ENCODE data around the gene PRLR. TPM values are rescaled to one million over a fixed set of nuclear protein-coding genes. Genes with fewer than 3 reads are reported as not detected.

PRLR gene
- not detected in 2 replicates for total RNA-seq

GRCh38 chr5:35230038-35230611 lies at the start of gene PRLR:
Gene PRLR, minus strand, starts transcription at chr5:35230487. Its CDS starts 140,867 bp downstream, at chr5:35089620.
- DNase-seq (ENCODE audit: low read depth) (peak; percentile 43), FAIRE-seq (no peak)
- Histone ChIP-seq H3K27me3 (ENCODE audit: control insufficient read depth, insufficient read depth, low read length) (peaks cover 2% of the 10 kb centered on the region), H3K36me3 (ENCODE audit: control insufficient read depth, insufficient read depth, low read length) (no peaks in the 10 kb centered on the region), H3K4me3 (ENCODE audit: low read depth, low read length) (no peak within 1 kb of the TSS)
- TF ChIP-seq CTCF (IDR thresholded peaks at IDR 0.05; ENCODE audit: insufficient read depth, low read length, severe bottlenecking): no peak

DNA sequence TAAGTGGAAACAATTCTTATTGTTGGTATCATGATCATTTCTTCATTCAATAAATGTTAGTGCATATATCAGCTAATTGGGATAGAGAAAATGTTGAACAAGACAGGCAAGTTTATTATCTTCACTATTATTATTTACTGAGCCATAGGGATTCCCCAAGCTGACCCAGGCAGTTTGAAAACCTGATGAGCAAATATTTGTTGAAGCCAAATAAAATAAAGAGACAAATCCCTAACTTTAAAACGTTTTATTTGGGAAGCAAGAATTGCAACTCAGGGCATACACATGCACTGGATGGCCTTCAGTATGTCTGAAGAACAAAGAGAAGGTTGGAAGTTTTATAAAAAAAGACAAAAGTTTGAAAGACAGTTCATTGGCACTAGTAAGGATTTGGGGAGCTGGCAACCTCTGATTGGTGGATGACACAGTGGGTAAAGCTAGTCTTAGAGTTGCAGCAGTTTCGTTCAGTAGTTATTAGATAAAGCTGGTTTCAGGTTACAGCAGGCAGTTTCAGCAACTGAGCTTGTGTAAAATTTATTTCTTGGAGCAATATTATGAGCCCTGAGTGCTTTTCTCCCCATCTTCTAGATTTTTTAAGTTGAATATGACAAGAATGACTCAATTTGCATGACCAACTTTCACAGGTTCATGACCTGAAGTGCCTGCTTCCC lies 44.7 kb upstream of the PRLR start:
- FAIRE-seq: no peak
- no peak for DNase-seq (ENCODE audit: low read depth)
- Histone ChIP-seq H3K27me3 (ENCODE audit: control insufficient read depth, insufficient read depth, low read length) (no peaks in the 10 kb centered on the region), H3K4me3 (ENCODE audit: low read depth, low read length) (no peak overlapping the region), H3K36me3 (ENCODE audit: control insufficient read depth, insufficient read depth, low read length) (no peaks in the 10 kb centered on the region)
- TF ChIP-seq CTCF (IDR thresholded peaks at IDR 0.05; ENCODE audit: insufficient read depth, low read length, severe bottlenecking): no peak

DNA sequence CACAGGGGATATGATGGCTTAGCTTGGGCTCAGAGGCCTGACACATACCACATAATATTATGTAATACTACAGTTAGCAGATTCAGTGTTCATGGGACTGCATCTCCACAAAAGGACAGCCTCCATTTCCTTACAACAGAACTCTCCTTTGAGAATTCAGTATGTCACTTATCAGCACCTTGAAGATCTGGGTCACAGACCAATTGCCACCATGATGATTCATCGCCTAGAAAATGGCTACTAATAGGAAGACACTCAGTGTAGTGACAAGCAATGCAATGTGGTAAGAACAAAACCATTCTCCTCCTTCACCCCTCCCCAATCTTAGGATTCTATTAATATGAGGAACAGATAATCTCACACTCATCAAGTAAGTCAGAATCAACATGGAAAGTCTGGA lies 38.7 kb upstream of the PRLR start:
- no peak overlapping the region for H3K4me3 ChIP-seq (ENCODE audit: low read depth, low read length)
- TF ChIP-seq CTCF (IDR thresholded peaks at IDR 0.05; ENCODE audit: insufficient read depth, low read length, severe bottlenecking): no peak
- no peak for FAIRE-seq

GRCh38 chr5:35266276-35266675 lies 36.0 kb upstream of the PRLR start:
- no peaks in the 10 kb centered on the region for H3K36me3 ChIP-seq (ENCODE audit: control insufficient read depth, insufficient read depth, low read length)
- no peak overlapping the region for H3K4me3 ChIP-seq (ENCODE audit: low read depth, low read length)
- H3K27me3 ChIP-seq (ENCODE audit: control insufficient read depth, insufficient read depth, low read length): no peaks in the 10 kb centered on the region
- FAIRE-seq (no peak), DNase-seq (ENCODE audit: low read depth) (no peak)
- no peak for TF ChIP-seq CTCF (IDR thresholded peaks at IDR 0.05; ENCODE audit: insufficient read depth, low read length, severe bottlenecking)

More for the DNA sequence above, 38.7 kb upstream of the PRLR start:
- Histone ChIP-seq H3K36me3 (ENCODE audit: control insufficient read depth, insufficient read depth, low read length) (no peaks in the 10 kb centered on the region), H3K27me3 (ENCODE audit: control insufficient read depth, insufficient read depth, low read length) (no peaks in the 10 kb centered on the region)
- DNase-seq (ENCODE audit: low read depth): no peak

DNA sequence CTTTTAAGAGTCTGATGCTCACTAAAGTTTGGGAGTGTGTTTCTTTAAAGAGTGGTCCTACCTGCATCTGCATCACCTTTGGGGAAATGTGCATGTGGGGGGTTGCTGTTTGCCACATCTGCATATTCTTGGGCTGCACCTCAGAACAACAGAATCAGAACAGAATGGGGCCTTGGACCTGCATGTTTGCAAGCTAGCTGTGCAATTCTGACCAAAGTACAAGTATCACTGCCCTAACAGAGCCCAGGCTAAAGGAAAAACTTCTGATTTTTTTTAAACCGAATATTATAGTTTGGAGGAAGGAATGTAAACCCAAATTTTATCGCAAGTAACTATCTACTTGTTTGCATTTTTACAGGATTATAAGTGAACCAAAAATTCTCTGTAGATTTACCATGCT lies 34.2 kb upstream of the PRLR start:
- FAIRE-seq: no peak
- Histone ChIP-seq H3K27me3 (ENCODE audit: control insufficient read depth, insufficient read depth, low read length) (no peaks in the 10 kb centered on the region), H3K36me3 (ENCODE audit: control insufficient read depth, insufficient read depth, low read length) (no peaks in the 10 kb centered on the region), H3K4me3 (ENCODE audit: low read depth, low read length) (no peak overlapping the region)
- TF ChIP-seq CTCF (IDR thresholded peaks at IDR 0.05; ENCODE audit: insufficient read depth, low read length, severe bottlenecking): no peak
- no peak for DNase-seq (ENCODE audit: low read depth)
